GM23248 (cell line): Measurements from ENCODE around the gene CACNA1I.

Experiments used
- EZH2 ChIP-seq: fragments of 200-600 bp; sonication (generic); IDR thresholded peaks from 2 replicates; pipeline ENCODE4 v1.6.1; 2018; ENCODE audit warnings: antibody characterized with exemption, mild to moderate bottlenecking; ENCODE audit not compliant: insufficient read depth, poor library complexity, severe bottlenecking
- EZH2phosphoT487 ChIP-seq: fragments of 200-600 bp; sonication (generic); IDR thresholded peaks from 2 replicates; pipeline ENCODE4 v1.6.1; 2018; ENCODE audit warnings: antibody characterized with exemption, moderate library complexity, mild to moderate bottlenecking, low read depth; ENCODE audit not compliant: insufficient read depth

GRCh38 chr22:39614442-39614841 lies 43.9 kb downstream of the CACNA1I start:
- TF ChIP-seq EZH2phosphoT487 (no peak), EZH2 (no peak)
